Measurements from ENCODE around the gene HDAC1. TPM values are rescaled to one million over a fixed set of nuclear protein-coding genes. Genes with fewer than 3 reads are reported as not detected.

The HDAC1 gene
- total and polyA plus RNA-seq, 2 of the 8 experiments (the other 6 are each of a cell fraction or from before 2014, with no cell fraction given), result 111 to 125 TPM

GRCh38 chr1:32337855-32338636 lies 46.2 kb downstream of the HDAC1 start:
- WGBS, 2 experiments (ENCODE audit: extremely low coverage in 1 of 2, insufficient coverage in 1 of 2, insufficient read length in 1 of 2, insufficient replicate concordance in 2 of 2, low coverage in 1 of 2, low lambda C conversion rate in 2 of 2, missing lambda C conversion rate in 1 of 2), result 82% methylated on average over 16 of the region's 16 CpGs; no CpG with 5 or more reads in 1 of the 2 experiments
- Histone ChIP-seq H3K23ac (ENCODE audit: insufficient read length) (no peak overlapping the region), H4K8ac (ENCODE audit: extremely low read depth, insufficient read depth, low read length) (no peak overlapping the region), H3K79me2 (ENCODE audit: control insufficient read depth in 1 of 2, insufficient read depth in 2 of 2, low read length in 2 of 2) (peaks cover 4 to 21% of the 10 kb centered on the region in 2 experiments; a peak in 3 of 4 replicates), H3K27me3 (replicated peaks in 1 of 4; ENCODE audit: control insufficient read depth in 3 of 4, extremely low read depth in 1 of 4, insufficient read depth in 3 of 4, low read length in 3 of 4) (peaks cover 0 to 7% (median 2%) of the 10 kb centered on the region in 4 experiments; a peak in 4 of 7 replicates), H3K9me3 (ENCODE audit: insufficient read depth in 2 of 2, low read depth in 1 of 2, low read length in 1 of 2) (no peaks in the 10 kb centered on the region), H3K27ac (ENCODE audit: low read depth, low read length) (no peak overlapping the region), H2BK12ac (ENCODE audit: low read depth, low read length) (peak overlapping the region; percentile 55; the same call in 1 of the 2 replicates), H3K4me3 (ENCODE audit: extremely low read depth in 1 of 4, insufficient read depth in 2 of 4, low read depth in 3 of 4, low read length in 4 of 4) (no peak overlapping the region), H3K56ac (replicated peaks; ENCODE audit: insufficient read length, low read depth, low read length) (no peak overlapping the region), H2BK5ac (ENCODE audit: low read depth, low read length) (0 out of 2 replicates have a peak overlapping the region, but pooled peaks have one; percentile 16), H3K4me2 (ENCODE audit: insufficient read depth in 1 of 2, low read depth in 2 of 2, low read length in 2 of 2) (no peak overlapping the region), H2BK20ac (ENCODE audit: low read length) (no peak overlapping the region), H3K79me1 (ENCODE audit: low read depth, low read length) (peaks cover 2% of the 10 kb centered on the region; the same call in 1 of the 2 replicates), H3K9ac (replicated peaks in 1 of 4; ENCODE audit: extremely low read depth in 1 of 4, low read depth in 3 of 4, low read length in 3 of 4) (no peak overlapping the region), H2BK15ac (ENCODE audit: low read length) (peak overlapping the region; percentile 55; the same call in 1 of the 2 replicates), H3K14ac (ENCODE audit: insufficient read length) (no peak overlapping the region), H2AFZ (ENCODE audit: low read length) (no peak overlapping the region), H3K4me1 (replicated peaks in 1 of 4; ENCODE audit: control insufficient read depth in 3 of 4, insufficient read depth in 4 of 4, low read length in 3 of 4) (peaks cover 0 to 28% (median 20%) of the 10 kb centered on the region in 4 experiments; a peak in 6 of 7 replicates), H3K23me2 (ENCODE audit: low read depth, low read length) (peaks cover 10% of the 10 kb centered on the region; the same call in 1 of the 2 replicates), H2BK120ac (replicated peaks; ENCODE audit: low read depth, low read length) (no peak overlapping the region), H3K18ac (ENCODE audit: extremely low read depth, low read length) (no peak overlapping the region; the same call in 1 of the 2 replicates), H3K4ac (replicated peaks; ENCODE audit: insufficient read length, low read depth, low read length) (peak overlapping the region; percentile 27), H4K20me1 (replicated peaks in 1 of 2; ENCODE audit: control insufficient read depth in 1 of 2, insufficient read depth in 2 of 2, low read length in 2 of 2) (peaks cover 4 to 8% of the 10 kb centered on the region in 2 experiments), H4K91ac (replicated peaks; ENCODE audit: insufficient read length, low read length) (no peak overlapping the region), H4K5ac (ENCODE audit: insufficient read length, low read depth, low read length) (no peak overlapping the region), H2AK5ac (ENCODE audit: low read depth, low read length) (peak overlapping the region; percentile 3; the same call in 1 of the 2 replicates), H3K36me3 (ENCODE audit: control insufficient read depth in 2 of 4, insufficient read depth in 4 of 4, low read length in 3 of 4) (peaks cover 4 to 19% (median 7%) of the 10 kb centered on the region in 4 experiments; a peak in 5 of 8 replicates)
- FAIRE-seq (no peak), DNase-seq (ENCODE audit: low read depth in 1 of 2, low spot score in 2 of 2) (no peak)
- TF ChIP-seq POLR2AphosphoS5 (IDR thresholded peaks at IDR 0.05; ENCODE audit: low read depth, low read length), result no peak
- TF ChIP-seq CEBPB (IDR thresholded peaks at IDR 0.05; ENCODE audit: low read depth, low read length), result no peak
- no peak for TF ChIP-seq EP300 (IDR thresholded peaks at IDR 0.05; ENCODE audit: borderline replicate concordance in 1 of 2, low read depth in 2 of 2, low read length in 2 of 2)
- TF ChIP-seq EGR1 (IDR thresholded peaks at IDR 0.05; ENCODE audit: borderline replicate concordance, low read depth, low read length), result no peak
- no peak for TF ChIP-seq KDM5A (IDR thresholded peaks at IDR 0.05; ENCODE audit: low read length)
- TF ChIP-seq BRCA1 (IDR thresholded peaks at IDR 0.05; ENCODE audit: low read depth, low read length), result no peak
- no peak for TF ChIP-seq CTBP2 (IDR thresholded peaks at IDR 0.05; ENCODE audit: borderline replicate concordance, insufficient read depth, insufficient read length, low read length)
- no peak for TF ChIP-seq TEAD4 (IDR thresholded peaks at IDR 0.05; ENCODE audit: low read depth, low read length)
- no peak for TF ChIP-seq NANOG (IDR thresholded peaks at IDR 0.05; ENCODE audit: insufficient read depth, low read depth, low read length, poor library complexity, severe bottlenecking)
- no peak for TF ChIP-seq JUN (IDR thresholded peaks at IDR 0.05; ENCODE audit: low read depth, low read length)
- CTCF ChIA-PET (ENCODE audit: partially characterized antibody), result interaction anchor here (0.6 to 1.7 kb wide), 8 partner anchors 8 to 336 kb away, joined by 3 to 5 read pairs (median 4); no protein-coding TSS in a partner anchor
- POLR2A ChIA-PET (ENCODE audit: partially characterized antibody), result interaction anchor here (0.6 to 13.4 kb wide), 12 partner anchors 10 to 116 kb away, joined by 3 to 321 read pairs (median 12); partner anchors contain the start of genes BSDC1, EIF3I, FAM167B and FAM229A
